Mesendoderm (in vitro differentiated cells): ENCODE measurements around the gene CPEB3.
"Not testable (repeated sequence)": the region's sequence is repeated elsewhere in the genome, so short reads cannot be mapped to it uniquely, and the experiment has no call there.

Experiments used
- DNase-seq: peaks from one replicate; pipeline ENCODE4 v3.0.0; 2013
- H2AK5ac ChIP-seq: 2 replicates; pipeline ENCODE4 v1.6.1; 2013; ENCODE audit warnings: low read length, inconsistent platforms
- H2BK120ac ChIP-seq: 2 replicates; pipeline ENCODE4 v1.6.1; 2013; ENCODE audit warnings: low read depth, mild to moderate bottlenecking, low read length, moderate library complexity, mixed read lengths
- H2BK15ac ChIP-seq: replicated peaks from 2 replicates; pipeline ENCODE4 v1.6.1; 2013; ENCODE audit warnings: low read depth, mild to moderate bottlenecking, moderate library complexity
- H2BK5ac ChIP-seq: 2 replicates; pipeline ENCODE4 v1.6.1; 2013; ENCODE audit warnings: low read length, inconsistent platforms
- H3K18ac ChIP-seq: 2 replicates; pipeline ENCODE4 v1.6.1; 2013; ENCODE audit warnings: mild to moderate bottlenecking, low read length, mixed read lengths
- H3K23ac ChIP-seq: one replicate; pipeline ENCODE4 v1.6.1; 2013; ENCODE audit warnings: low read length
- H3K27ac ChIP-seq: 2 replicates; pipeline ENCODE4 v1.5.1; 2013; ENCODE audit warnings: low read depth, mild to moderate bottlenecking, inconsistent platforms, low read length, moderate library complexity
- H3K27me3 ChIP-seq: 2 replicates; pipeline ENCODE4 v1.6.1; 2013; ENCODE audit warnings: low read length, control low read depth, mild to moderate bottlenecking, inconsistent platforms; ENCODE audit not compliant: insufficient read depth, poor library complexity
- H3K36me3 ChIP-seq: 2 replicates; pipeline ENCODE4 v1.6.1; 2013; ENCODE audit warnings: low read length, inconsistent platforms; ENCODE audit not compliant: control insufficient read depth, insufficient read depth
- H3K4ac ChIP-seq: one replicate; pipeline ENCODE4 v1.6.1; 2013; ENCODE audit warnings: low read depth, mild to moderate bottlenecking, low read length, moderate library complexity
- H3K4me1 ChIP-seq: 2 replicates; pipeline ENCODE4 v1.6.1; 2013; ENCODE audit warnings: low read depth, low read length, inconsistent platforms; ENCODE audit not compliant: control insufficient read depth
- H3K4me2 ChIP-seq: 2 replicates; pipeline ENCODE4 v1.6.1; 2013; ENCODE audit warnings: low read length
- H3K4me3 ChIP-seq: 2 replicates; pipeline ENCODE4 v1.5.1; 2013; ENCODE audit warnings: mild to moderate bottlenecking, low read length
- H3K56ac ChIP-seq: one replicate; pipeline ENCODE4 v1.6.1; 2013; ENCODE audit warnings: low read length
- H3K79me1 ChIP-seq: 2 replicates; pipeline ENCODE4 v1.6.1; 2013; ENCODE audit warnings: low read length, inconsistent platforms
- H3K79me2 ChIP-seq: 2 replicates; pipeline ENCODE4 v1.6.1; 2013; ENCODE audit warnings: mild to moderate bottlenecking, low read length; ENCODE audit not compliant: control insufficient read depth, insufficient read depth
- H3K9ac ChIP-seq: 2 replicates; pipeline ENCODE4 v1.6.1; 2013; ENCODE audit warnings: low read length, inconsistent platforms
- H4K5ac ChIP-seq: one replicate; pipeline ENCODE4 v1.6.1; 2013; ENCODE audit warnings: low read length
- H4K8ac ChIP-seq: one replicate; pipeline ENCODE4 v1.6.1; 2013; ENCODE audit warnings: low read depth, mild to moderate bottlenecking, control low read depth, low read length, moderate library complexity
- WGBS: extraction: QIAGEN DNeasy Blood & Tissue Kit; methylation state at CpG from one replicate; pipeline ENCODE4 v1.1.7; 2013; ENCODE audit warnings: low lambda C conversion rate, missing lambda C conversion rate; ENCODE audit not compliant: insufficient coverage; ENCODE audit errors: extremely low coverage; 5-methylcytosine and 5-hydroxymethylcytosine counted together

Gene CPEB3

GRCh38 chr10:92038949-92039348 lies 251.9 kb downstream of the CPEB3 start:
- Histone ChIP-seq H2BK120ac (no peak overlapping the region), H3K4me1 (peaks cover 3% of the 10 kb centered on the region), H2AK5ac (no peak overlapping the region), H3K36me3 (no peaks in the 10 kb centered on the region), H3K4me2 (no peak overlapping the region), H4K8ac (no peak overlapping the region), H3K27me3 (no peaks in the 10 kb centered on the region), H2BK5ac (no peak overlapping the region), H2BK15ac (no peak overlapping the region), H3K4me3 (no peak overlapping the region), H3K4ac (no peak overlapping the region), H3K9ac (no peak overlapping the region), H3K18ac (no peak overlapping the region), H3K27ac (no peak overlapping the region), H4K5ac (no peak overlapping the region), H3K56ac (no peak overlapping the region), H3K79me2 (no peaks in the 10 kb centered on the region), H3K79me1 (no peaks in the 10 kb centered on the region), H3K23ac (no peak overlapping the region)
- no peak for DNase-seq
- WGBS = no CpG with 5 or more reads among the region's 1 CpG

DNA sequence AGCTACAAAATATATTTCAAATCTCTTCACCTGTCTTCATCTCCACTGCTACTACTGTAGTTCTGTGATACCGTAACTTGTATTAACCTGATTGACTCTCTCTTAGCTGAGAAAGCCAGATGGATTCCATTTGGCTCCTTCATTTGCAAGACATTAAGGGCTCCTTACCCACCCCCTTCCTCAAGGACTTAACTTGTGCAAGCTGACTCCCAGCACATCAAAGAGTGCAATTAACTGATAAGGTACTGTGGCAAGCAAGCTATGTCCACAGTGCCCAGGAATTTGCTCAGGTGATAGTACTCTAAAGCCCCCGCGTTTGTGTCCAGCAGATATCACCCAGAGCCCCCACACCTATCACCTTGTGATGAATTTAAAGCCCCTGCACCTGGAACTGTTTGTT lies 257.8 kb downstream of the CPEB3 start:
- H3K79me2 ChIP-seq, H3K56ac ChIP-seq, H2BK15ac ChIP-seq, H3K9ac ChIP-seq, H3K4me2 ChIP-seq, H2BK120ac ChIP-seq, H2BK5ac ChIP-seq, H3K18ac ChIP-seq, H4K5ac ChIP-seq, H3K79me1 ChIP-seq, H3K4ac ChIP-seq, H3K23ac ChIP-seq, H3K27me3 ChIP-seq, H4K8ac ChIP-seq, H3K36me3 ChIP-seq, H3K27ac ChIP-seq, H3K4me1 ChIP-seq, H3K4me3 ChIP-seq, H2AK5ac ChIP-seq: not testable (repeated sequence)
- DNase-seq = peak; percentile 87
- WGBS = no CpG with 5 or more reads among the region's 3 CpGs

- no CpG with 5 or more reads among the region's 3 CpGs for WGBS
These were observed 259.3 kb downstream of the CPEB3 start for GRCh38 chr10:92031580-92031979.

GRCh38 chr10:92027141-92027540 lies 263.7 kb downstream of the CPEB3 start:
- H4K5ac ChIP-seq = no peak overlapping the region
- H3K79me2 ChIP-seq = no peaks in the 10 kb centered on the region
- H3K4me2 ChIP-seq = no peak overlapping the region
- no peak for DNase-seq
- no peak overlapping the region for H4K8ac ChIP-seq
- H3K23ac ChIP-seq = no peak overlapping the region
- H2BK15ac ChIP-seq = no peak overlapping the region
- H2BK5ac ChIP-seq = no peak overlapping the region
- H3K4me3 ChIP-seq = no peak overlapping the region
- WGBS = no CpG with 5 or more reads among the region's 4 CpGs
- H3K4me1 ChIP-seq = no peaks in the 10 kb centered on the region
- no peak overlapping the region for H2AK5ac ChIP-seq
- H3K79me1 ChIP-seq = no peaks in the 10 kb centered on the region
- H2BK120ac ChIP-seq = no peak overlapping the region
- peaks cover 4% of the 10 kb centered on the region for H3K36me3 ChIP-seq
- H3K18ac ChIP-seq = no peak overlapping the region
- no peak overlapping the region for H3K9ac ChIP-seq
- no peak overlapping the region for H3K4ac ChIP-seq
- H3K27me3 ChIP-seq = no peaks in the 10 kb centered on the region
- H3K27ac ChIP-seq = no peak overlapping the region
- no peak overlapping the region for H3K56ac ChIP-seq

More at GRCh38 chr10:92031580-92031979, 259.3 kb downstream of the CPEB3 start:
- Histone ChIP-seq H3K4me2 (no peak overlapping the region), H3K27me3 (no peaks in the 10 kb centered on the region), H3K36me3 (peaks cover 3% of the 10 kb centered on the region), H2BK120ac (no peak overlapping the region), H3K56ac (no peak overlapping the region), H4K8ac (no peak overlapping the region), H3K9ac (no peak overlapping the region), H3K4me3 (no peak overlapping the region), H3K4ac (no peak overlapping the region), H3K79me2 (no peaks in the 10 kb centered on the region), H3K27ac (no peak overlapping the region), H3K23ac (no peak overlapping the region), H3K4me1 (peaks cover 4% of the 10 kb centered on the region), H3K79me1 (no peaks in the 10 kb centered on the region), H4K5ac (no peak overlapping the region), H2BK15ac (no peak overlapping the region), H3K18ac (no peak overlapping the region), H2BK5ac (no peak overlapping the region), H2AK5ac (no peak overlapping the region)
- DNase-seq = no peak

GRCh38 chr10:92025340-92025739 lies 265.5 kb downstream of the CPEB3 start:
- not testable (repeated sequence) for H3K4ac ChIP-seq, H3K23ac ChIP-seq, H3K79me2 ChIP-seq, H3K4me1 ChIP-seq, H2BK120ac ChIP-seq, H3K4me3 ChIP-seq, H3K18ac ChIP-seq, H3K36me3 ChIP-seq, H3K27me3 ChIP-seq, H4K5ac ChIP-seq, H2BK15ac ChIP-seq, DNase-seq, H3K4me2 ChIP-seq, H2AK5ac ChIP-seq, H4K8ac ChIP-seq, H3K9ac ChIP-seq, H3K79me1 ChIP-seq, H3K56ac ChIP-seq, H3K27ac ChIP-seq, H2BK5ac ChIP-seq
- no CpG with 5 or more reads among the region's 3 CpGs for WGBS

DNA sequence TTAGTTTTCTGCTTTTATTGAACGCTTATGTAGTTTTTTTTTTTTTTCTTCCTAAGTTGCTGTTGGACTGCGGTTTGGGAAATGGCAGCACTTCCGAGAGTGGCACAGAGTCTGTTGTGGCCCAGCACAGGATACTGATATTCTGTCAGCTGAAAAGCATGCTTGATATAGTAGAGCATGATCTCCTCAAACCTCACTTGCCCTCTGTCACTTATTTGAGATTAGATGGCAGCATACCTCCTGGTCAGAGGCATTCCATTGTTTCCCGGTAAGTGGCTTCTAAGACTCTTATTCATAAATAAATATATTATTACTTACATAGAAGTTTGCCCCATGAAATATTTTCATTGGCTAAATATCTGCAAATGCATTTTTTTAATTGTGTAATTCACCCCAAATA lies 266.2 kb downstream of the CPEB3 start:
- Histone ChIP-seq H3K4me1 (no peaks in the 10 kb centered on the region), H3K4me2 (no peak overlapping the region), H3K36me3 (peaks cover 4% of the 10 kb centered on the region), H3K4me3 (no peak overlapping the region), H2AK5ac (no peak overlapping the region), H3K27me3 (no peaks in the 10 kb centered on the region), H3K18ac (no peak overlapping the region), H3K23ac (no peak overlapping the region), H3K9ac (no peak overlapping the region), H3K79me2 (no peaks in the 10 kb centered on the region), H4K5ac (no peak overlapping the region), H2BK15ac (no peak overlapping the region), H3K79me1 (no peaks in the 10 kb centered on the region), H3K56ac (no peak overlapping the region), H2BK120ac (no peak overlapping the region), H3K4ac (no peak overlapping the region), H3K27ac (no peak overlapping the region), H4K8ac (no peak overlapping the region), H2BK5ac (no peak overlapping the region)
- DNase-seq = no peak
- WGBS = no CpG with 5 or more reads among the region's 4 CpGs
